ENCODE measurements around the gene SLC7A1. TPM values are rescaled to one million over a fixed set of nuclear protein-coding genes. Genes with fewer than 3 reads are reported as not detected.

Gene SLC7A1
- total and polyA plus RNA-seq, 2 of the 8 experiments (the other 6 are each of a cell fraction or from before 2014, with no cell fraction given): 26.8 to 114 TPM

DNA sequence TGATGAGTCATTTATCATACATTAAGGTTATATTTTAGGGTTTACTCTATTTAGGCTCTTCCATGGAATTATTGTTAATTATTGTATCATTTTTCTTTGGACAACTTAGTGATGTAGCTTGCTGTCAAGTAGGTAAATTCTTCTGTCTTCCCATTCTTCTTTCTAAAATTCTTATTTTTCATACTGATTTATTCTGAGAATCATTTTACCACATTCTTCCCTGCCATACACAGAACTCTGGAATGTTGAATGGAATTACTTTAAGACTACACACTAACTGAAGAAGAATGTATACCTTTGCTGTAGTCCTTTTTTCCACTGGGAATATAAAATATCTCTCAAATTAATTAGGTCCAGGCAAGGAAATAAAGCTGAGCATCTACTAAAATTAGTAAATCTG, 24.5 kb upstream of the SLC7A1 start:
- Histone ChIP-seq H3K4ac (replicated peaks; ENCODE audit: insufficient read length, low read depth, low read length) (no peak overlapping the region), H2BK120ac (replicated peaks; ENCODE audit: low read depth, low read length) (no peak overlapping the region), H2BK20ac (ENCODE audit: low read length) (no peak overlapping the region), H3K27ac (ENCODE audit: low read depth, low read length) (no peak overlapping the region), H3K4me3 (ENCODE audit: extremely low read depth in 1 of 4, insufficient read depth in 2 of 4, low read depth in 3 of 4, low read length in 4 of 4) (no peak overlapping the region), H3K4me1 (replicated peaks in 1 of 4; ENCODE audit: control insufficient read depth in 3 of 4, insufficient read depth in 4 of 4, low read length in 3 of 4) (no peaks in the 10 kb centered on the region), H2BK12ac (ENCODE audit: low read depth, low read length) (no peak overlapping the region), H4K20me1 (replicated peaks in 1 of 2; ENCODE audit: control insufficient read depth in 1 of 2, insufficient read depth in 2 of 2, low read length in 2 of 2) (no peaks in the 10 kb centered on the region), H3K56ac (replicated peaks; ENCODE audit: insufficient read length, low read depth, low read length) (no peak overlapping the region), H4K91ac (replicated peaks; ENCODE audit: insufficient read length, low read length) (no peak overlapping the region), H3K23me2 (ENCODE audit: low read depth, low read length) (no peaks in the 10 kb centered on the region), H3K14ac (ENCODE audit: insufficient read length) (no peak overlapping the region), H2AFZ (ENCODE audit: low read length) (no peak overlapping the region), H3K4me2 (ENCODE audit: insufficient read depth in 1 of 2, low read depth in 2 of 2, low read length in 2 of 2) (no peak overlapping the region), H3K9me3 (ENCODE audit: insufficient read depth in 2 of 2, low read depth in 1 of 2, low read length in 1 of 2) (no peaks in the 10 kb centered on the region), H4K8ac (ENCODE audit: extremely low read depth, insufficient read depth, low read length) (no peak overlapping the region), H2BK15ac (ENCODE audit: low read length) (no peak overlapping the region), H4K5ac (ENCODE audit: insufficient read length, low read depth, low read length) (no peak overlapping the region), H3K27me3 (replicated peaks in 1 of 4; ENCODE audit: control insufficient read depth in 3 of 4, extremely low read depth in 1 of 4, insufficient read depth in 3 of 4, low read length in 3 of 4) (no peaks in the 10 kb centered on the region), H3K79me2 (ENCODE audit: control insufficient read depth in 1 of 2, insufficient read depth in 2 of 2, low read length in 2 of 2) (no peaks in the 10 kb centered on the region), H3K36me3 (ENCODE audit: control insufficient read depth in 2 of 4, insufficient read depth in 4 of 4, low read length in 3 of 4) (no peaks in the 10 kb centered on the region), H2AK5ac (ENCODE audit: low read depth, low read length) (no peak overlapping the region), H3K79me1 (ENCODE audit: low read depth, low read length) (no peaks in the 10 kb centered on the region), H2BK5ac (ENCODE audit: low read depth, low read length) (no peak overlapping the region), H3K9ac (replicated peaks in 1 of 4; ENCODE audit: extremely low read depth in 1 of 4, low read depth in 3 of 4, low read length in 3 of 4) (no peak overlapping the region), H3K18ac (ENCODE audit: extremely low read depth, low read length) (no peak overlapping the region), H3K23ac (ENCODE audit: insufficient read length) (no peak overlapping the region)
- TF ChIP-seq ASH2L (IDR thresholded peaks at IDR 0.05; ENCODE audit: low read length): no peak
- no peak for TF ChIP-seq TAF1 (IDR thresholded peaks at IDR 0.05; ENCODE audit: low read depth, low read length)
- no peak for FAIRE-seq
- ChIA-PET POLR2A (ENCODE audit: partially characterized antibody) (no interaction called here), CTCF (ENCODE audit: partially characterized antibody) (no interaction called here)
- DNase-seq (ENCODE audit: low read depth in 1 of 2, low spot score in 2 of 2): no peak

Data from H1 (cell line).